HG02798 (cell line): ENCODE measurements around the gene SYK.
"Not testable (repeated sequence)": the region's sequence is repeated elsewhere in the genome, so short reads cannot be mapped to it uniquely, and the experiment has no call there.

Experiments used
- ATAC-seq: cut with Tn5 transposase; IDR thresholded peaks from one replicate; pipeline ENCODE4 v1.9.1; 2021; ENCODE audit warnings: mild to moderate bottlenecking; ENCODE audit not compliant: unreplicated experiment, poor library complexity

Gene SYK

GRCh38 chr9:90871327-90871935, 69.8 kb downstream of the SYK start:
- no peak for ATAC-seq

- ATAC-seq, result no peak
These were observed 71.2 kb downstream of the SYK start for GRCh38 chr9:90872835-90873294.

- ATAC-seq, result no peak
These were observed 71.8 kb downstream of the SYK start for GRCh38 chr9:90873422-90873821.

- ATAC-seq, result no peak
These were observed 72.6 kb downstream of the SYK start for GRCh38 chr9:90874194-90874593.

GRCh38 chr9:90878562-90878961, 76.9 kb downstream of the SYK start:
- ATAC-seq, result no peak

- no peak for ATAC-seq
These were observed 78.4 kb downstream of the SYK start for GRCh38 chr9:90880066-90880465.

- ATAC-seq, result no peak
These were observed 79.0 kb downstream of the SYK start for GRCh38 chr9:90880669-90881068.

- ATAC-seq, result peak; percentile 83
These were observed 80.0 kb downstream of the SYK start for GRCh38 chr9:90881648-90882047.

GRCh38 chr9:90882991-90883600, 81.5 kb downstream of the SYK start:
- ATAC-seq, result no peak

- no peak for ATAC-seq
These were observed 82.0 kb downstream of the SYK start for GRCh38 chr9:90883661-90884060.

GRCh38 chr9:90884178-90884577, 82.6 kb downstream of the SYK start:
- ATAC-seq, result no peak

- not testable (repeated sequence) for ATAC-seq
These were observed 85.2 kb downstream of the SYK start for GRCh38 chr9:90886868-90887267.

- ATAC-seq, result no peak
These were observed 87.3 kb downstream of the SYK start for GRCh38 chr9:90888941-90889340.

GRCh38 chr9:90890146-90890810, 88.7 kb downstream of the SYK start:
- ATAC-seq, result no peak

- no peak for ATAC-seq
These were observed 89.9 kb downstream of the SYK start for GRCh38 chr9:90891308-90892040.

- no peak for ATAC-seq
These were observed 91.3 kb downstream of the SYK start for GRCh38 chr9:90892918-90893317.

- ATAC-seq, result no peak
These were observed 92.1 kb downstream of the SYK start for GRCh38 chr9:90893706-90894105.

- ATAC-seq, result no peak
These were observed 93.5 kb downstream of the SYK start for GRCh38 chr9:90894986-90895687.

GRCh38 chr9:90895786-90896185, 94.2 kb downstream of the SYK start:
- ATAC-seq, result no peak

- ATAC-seq, result no peak
These were observed 94.6 kb downstream of the SYK start for GRCh38 chr9:90896231-90896630.
